GM12878 (cell line): Measurements from ENCODE around the gene BCL2. TPM values are rescaled to one million over a fixed set of nuclear protein-coding genes. Genes with fewer than 3 reads are reported as not detected.
A peak's percentile ranks its signal among the peaks of the same experiment; 100 is the strongest.

Source experiments
- ATAC-seq: fragments of 200-7000 bp; cut with Tn5 transposase; 3 replicates; pipeline ENCODE4 v1.9.1; 2020; ENCODE audit warnings: mild to moderate bottlenecking, moderate library complexity
- BruUV-seq: library from RNA; stranded (reverse); fragments of 400-500 nt; replicated peaks from 2 replicates; lab custom pipeline; 2021; lab: Mats Ljungman, UMichigan
- CTCF ChIA-PET: fragments of 300-600 bp; sonication (Branson Sonifier 250); formaldehyde crosslinking; extraction: SDS; loops from one replicate; lab custom pipeline; 2021; ENCODE audit warnings: inconsistent platforms; lab: Yijun Ruan, JAX
- POLR2A ChIA-PET: fragments of 350-600 bp; formaldehyde crosslinking; extraction: SDS; loops from one replicate; lab custom pipeline; 2021; ENCODE audit warnings: inconsistent platforms; lab: Charles Lee
- RAD21 ChIA-PET: fragments of 300-600 bp; sonication (Branson Sonifier 250); formaldehyde crosslinking; loops from one replicate; lab custom pipeline; 2023; ENCODE audit warnings: antibody characterized with exemption; ENCODE audit not compliant: unreplicated experiment; lab: Charles Lee
- SMC1A ChIA-PET: fragments of 300-600 bp; sonication (Branson Sonifier 250); formaldehyde crosslinking; loops from one replicate; lab custom pipeline; 2023; ENCODE audit not compliant: unreplicated experiment, uncharacterized antibody; lab: Charles Lee
- DNase-seq: peaks from one replicate; pipeline ENCODE4 v3.0.0-alpha.2; 2011; ENCODE audit warnings: low read depth, low spot score
- FAIRE-seq: peaks from 3 replicates; lab custom pipeline; 2011; peaks lifted over from hg19 to GRCh38; lab: Jason Lieb, UNC
- H2AFZ ChIP-seq: 2 replicates; pipeline ENCODE4 v1.6.0; 2011; ENCODE audit warnings: low read depth, low read length, control low read depth; ENCODE audit not compliant: control insufficient read depth
- H3K27ac ChIP-seq: 2 replicates; pipeline ENCODE4 v1.5.1; 2011; ENCODE audit warnings: control low read depth; ENCODE audit not compliant: control insufficient read depth, insufficient read depth
- H3K27me3 ChIP-seq, 2 experiments: replicated peaks in 1 of 2; 2 replicates each; pipeline versions ENCODE4 v1.6.0 to v1.6.1; 2011; ENCODE audit warnings: low read length in 1 of 2; ENCODE audit not compliant: control insufficient read depth in 2 of 2, insufficient read depth in 2 of 2
- H3K36me3 ChIP-seq, 2 experiments: 2 replicates each; pipeline ENCODE4 v1.5.1; 2011; ENCODE audit warnings: low read length in 1 of 2; ENCODE audit not compliant: control insufficient read depth in 2 of 2, insufficient read depth in 2 of 2
- H3K4me1 ChIP-seq: 2 replicates; pipeline ENCODE4 v1.6.1; 2011; ENCODE audit warnings: mild to moderate bottlenecking, low read length, moderate library complexity, mixed read lengths; ENCODE audit not compliant: control insufficient read depth, insufficient read depth
- H3K4me2 ChIP-seq: 2 replicates; pipeline ENCODE4 v1.6.0; 2011; ENCODE audit warnings: control low read depth; ENCODE audit not compliant: control insufficient read depth, insufficient read depth
- H3K4me3 ChIP-seq: fragments of 200-600 bp; sonication (generic); 2 replicates; pipeline ENCODE4 v1.5.1; 2016
- H3K79me2 ChIP-seq: 2 replicates; pipeline ENCODE4 v1.6.0; 2011; ENCODE audit warnings: low read length; ENCODE audit not compliant: control insufficient read depth, insufficient read depth
- H3K9ac ChIP-seq: 2 replicates; pipeline ENCODE4 v1.8.0; 2011; ENCODE audit warnings: low read length, control low read depth, mixed read lengths; ENCODE audit not compliant: control insufficient read depth, insufficient read depth
- H3K9me3 ChIP-seq: replicated peaks from 3 replicates; pipeline ENCODE4 v1.5.1; 2011; ENCODE audit warnings: mild to moderate bottlenecking, low read length; ENCODE audit not compliant: control insufficient read depth, insufficient read depth
- H4K20me1 ChIP-seq: 2 replicates; pipeline ENCODE4 v1.6.0; 2011; ENCODE audit not compliant: control insufficient read depth, insufficient read depth
- EED ChIP-seq: sonication (generic); IDR thresholded peaks from 2 replicates; pipeline ENCODE4 v1.6.1; 2016; ENCODE audit warnings: antibody characterized with exemption, low read depth
- HDAC6 ChIP-seq: fragments of 200-600 bp; sonication (generic); IDR thresholded peaks from one replicate; pipeline ENCODE4 v1.8.0; 2017; ENCODE audit warnings: antibody characterized with exemption; ENCODE audit not compliant: unreplicated experiment
- IKZF1 ChIP-seq: fragments of 450-650 bp; conservative IDR thresholded peaks from 2 replicates; pipeline ENCODE4 v1.6.1; 2017; ENCODE audit warnings: antibody characterized with exemption, mild to moderate bottlenecking
- IKZF2 ChIP-seq, 2 experiments: fragments of 450-650 bp; IDR thresholded peaks; 2 replicates each; pipeline ENCODE4 v1.6.1; 2017; ENCODE audit warnings: mild to moderate bottlenecking in 2 of 2, moderate library complexity in 2 of 2
- MTA3 ChIP-seq: IDR thresholded peaks from 2 replicates; pipeline ENCODE4 v1.6.1; 2012; ENCODE audit warnings: low read length, inconsistent platforms, borderline replicate concordance
- MYC ChIP-seq: IDR thresholded peaks from 2 replicates; pipeline ENCODE4 v1.6.1; 2011; ENCODE audit warnings: mild to moderate bottlenecking, low read length, moderate library complexity, inconsistent platforms; ENCODE audit not compliant: insufficient read depth, insufficient replicate concordance, insufficient read length, severe bottlenecking
- RELB ChIP-seq: fragments of 450-650 bp; IDR thresholded peaks from 2 replicates; pipeline ENCODE4 v1.6.1; 2017; ENCODE audit warnings: low read depth, mild to moderate bottlenecking, moderate library complexity
- RUNX3 ChIP-seq: IDR thresholded peaks from 2 replicates; pipeline ENCODE4 v1.6.1; 2012; ENCODE audit warnings: low read length, inconsistent platforms
- SRF ChIP-seq, 2 experiments: IDR thresholded peaks; 2 replicates each; pipeline ENCODE4 v1.6.1; 2011; ENCODE audit warnings: low read depth in 2 of 2, low read length in 2 of 2, mild to moderate bottlenecking in 1 of 2, moderate library complexity in 1 of 2
- WRNIP1 ChIP-seq: IDR thresholded peaks from 2 replicates; pipeline ENCODE4 v1.6.1; 2011; ENCODE audit warnings: low read depth, low read length, improper control_type of control experiment, borderline replicate concordance
- YY1 ChIP-seq: IDR thresholded peaks from 2 replicates; pipeline ENCODE4 v1.6.1; 2011; ENCODE audit warnings: low read depth, mild to moderate bottlenecking, low read length
- WGBS: methylation state at CpG from one replicate; pipeline ENCODE4 v1.1.6; 2016; ENCODE audit warnings: low lambda C conversion rate; ENCODE audit not compliant: insufficient replicate concordance, insufficient coverage; ENCODE audit errors: missing lambda C conversion rate; 5-methylcytosine and 5-hydroxymethylcytosine counted together
- in situ Hi-C: fragments of 300-500 bp; cut with MboI; formaldehyde crosslinking; loops from 9 replicates; pipeline ENCODE4 v1.14.3; 2018; ENCODE audit warnings: mixed read lengths
- intact Hi-C: fragments of 100-400 bp; cut with micrococcal nuclease; formaldehyde crosslinking; loops from one replicate; pipeline ENCODE4 v1.14.2; 2022; ENCODE audit not compliant: unreplicated experiment
- polyA plus RNA-seq, 11 experiments: library from polyadenylated mRNA; depleted of rRNA in 4 of 11; unstranded in 6 of 11; stranded (reverse) in 5 of 11; fragments of >200 nt; fragmentation: Nextera tagmentation in 4 of 11; fragmentation: Illumina TruSeq in 1 of 11; extraction: Ambion mirVana in 4 of 11; extraction: Trizol in 1 of 11; gene quantifications; 1 replicate in 1 of 11; 2 replicates in 10 of 11; pipeline versions ENCODE4 v1.2.1 to v1.2.3, GENCODE V29; 2011 to 2016; ENCODE audit warnings: inconsistent platforms in 2 of 11, missing spikeins in 2 of 11, low read depth in 1 of 11
- total RNA-seq, 4 experiments: library from RNA; depleted of rRNA in 3 of 4; stranded (reverse); fragments of >200 nt in 3 of 4; fragmentation: Illumina TruSeq in 1 of 4; extraction: Trizol in 1 of 4; gene quantifications; 2 replicates each; pipeline versions ENCODE4 v1.2.1 to v1.2.3, GENCODE V29; 2013 to 2021

The BCL2 gene
- total and polyA plus RNA-seq, 10 of the 15 experiments (the other 5 are each of a cell fraction or from before 2014, with no cell fraction given): 4.1 to 47.8 (median 19.3) TPM

- Histone ChIP-seq H3K27ac (peak overlapping the region; percentile 84), H3K36me3 (peaks cover 0 to 1% of the 10 kb centered on the region in 2 experiments; a peak in 2 of 4 replicates), H3K79me2 (peaks cover 17% of the 10 kb centered on the region), H3K4me2 (peak overlapping the region; percentile 85), H3K4me3 (peak overlapping the region; percentile 93), H2AFZ (peak overlapping the region; percentile 83), H3K9ac (peak overlapping the region; percentile 77), H3K9me3 (no peaks in the 10 kb centered on the region; the same call in 1 of the 3 replicates), H3K4me1 (no peaks in the 10 kb centered on the region), H4K20me1 (no peaks in the 10 kb centered on the region), H3K27me3 (no peaks in the 10 kb centered on the region)
- intact Hi-C loops (loop anchor here (1.0 kb wide), 1 partner anchor 56 kb away; the partner anchor contains the start of gene VPS4B), in situ Hi-C loops (no loop called here)
- BruUV-seq: no TSS peak
- FAIRE-seq: no peak
- ChIA-PET POLR2A (interaction anchor here (0.5 to 2.3 kb wide), 4 partner anchors 15 to 56 kb away, joined by 3 to 10 read pairs (median 4); partner anchors contain the start of gene VPS4B), CTCF (interaction anchor here (0.6 to 2.0 kb wide), 8 partner anchors 9 to 350 kb away, joined by 3 to 9 read pairs (median 4); no protein-coding TSS in a partner anchor), SMC1A (interaction anchor here (0.6 to 1.8 kb wide), 15 partner anchors 10 to 839 kb away, joined by 3 to 10 read pairs (median 3); partner anchors contain the start of gene VPS4B), RAD21 (interaction anchor here (1.2 to 1.6 kb wide), 3 partner anchors 10 to 70 kb away, joined by 3 to 5 read pairs (median 4); partner anchors contain the start of gene VPS4B)
- under 1% methylated on average over 65 of the region's 65 CpGs for WGBS
- DNase-seq: no peak
- TF ChIP-seq RUNX3 (0 out of 2 replicates have a peak, but pooled peaks have one; percentile 3), MYC (peak; percentile 42), MTA3 (no peak), EED (no peak), WRNIP1 (no peak), YY1 (0 out of 2 replicates have a peak, but pooled peaks have one; percentile 1), SRF (IDR thresholded peaks at IDR 0.05; ENCODE audit: low read depth in 2 of 2, low read length in 2 of 2) (peak; percentile 26 to 50; a peak in 1 of 4 replicates), IKZF2 (IDR thresholded peaks at IDR 0.05) (peak; percentile 42 to 43; a peak in 2 of 4 replicates), IKZF1 (peak; percentile 51), HDAC6 (peak; percentile 40), RELB (peak; percentile 24; the same call in 1 of the 2 replicates)
- peak; percentile 53 for ATAC-seq
Measured at GRCh38 chr18:63366213-63367052, 46.9 kb upstream of the BCL2 start.
